Pulmonary artery endothelial cell (primary cell): Measurements from ENCODE around the gene CMSS1. TPM values are rescaled to one million over a fixed set of nuclear protein-coding genes. Genes with fewer than 3 reads are reported as not detected.

Source experiments
- DNase-seq: peaks from one replicate; pipeline ENCODE4 v3.0.0-alpha.2; 2011; ENCODE audit warnings: low read depth, low spot score
- total RNA-seq: library from RNA; depleted of rRNA; stranded (reverse); fragments of >200 nt; gene quantifications from 2 replicates; pipeline ENCODE4 v1.2.3, GENCODE V29; 2014

Gene CMSS1
- total RNA-seq, 1 donor from 2014 or later, result 15.0 TPM

DNA sequence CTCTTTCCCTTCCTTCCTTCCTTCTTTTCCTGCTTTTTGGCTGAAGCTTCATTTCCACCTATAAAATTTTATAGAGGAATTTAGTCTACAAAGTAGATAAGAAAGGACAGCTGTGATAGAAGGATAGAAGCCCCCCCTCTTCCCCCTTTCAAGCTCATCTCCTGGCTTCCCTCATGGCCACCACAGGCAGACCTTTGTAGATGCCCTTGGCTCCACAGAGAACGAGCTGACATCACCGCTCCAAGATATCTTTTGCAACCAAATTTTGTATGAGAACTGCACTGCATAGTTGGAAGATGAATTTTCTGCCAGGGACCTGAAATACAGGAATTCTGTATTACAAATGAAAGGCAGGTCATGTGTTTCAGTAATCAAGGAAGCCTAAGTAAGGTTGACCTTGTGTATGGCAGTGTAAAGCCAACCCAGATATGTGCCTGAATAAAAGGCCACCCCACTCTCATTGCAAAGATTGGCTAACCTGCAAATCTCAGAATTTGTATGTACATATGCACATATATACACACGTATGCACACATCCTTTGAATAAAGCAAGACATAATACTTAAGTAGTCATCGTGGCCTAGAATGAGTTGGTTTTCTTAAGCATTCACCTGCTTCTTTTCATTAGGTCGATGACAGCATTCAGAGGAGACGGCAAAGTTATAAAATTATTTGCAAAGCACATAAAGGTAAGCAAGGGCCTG, 353.7 kb downstream of the CMSS1 start:
- DNase-seq, result no peak

DNA sequence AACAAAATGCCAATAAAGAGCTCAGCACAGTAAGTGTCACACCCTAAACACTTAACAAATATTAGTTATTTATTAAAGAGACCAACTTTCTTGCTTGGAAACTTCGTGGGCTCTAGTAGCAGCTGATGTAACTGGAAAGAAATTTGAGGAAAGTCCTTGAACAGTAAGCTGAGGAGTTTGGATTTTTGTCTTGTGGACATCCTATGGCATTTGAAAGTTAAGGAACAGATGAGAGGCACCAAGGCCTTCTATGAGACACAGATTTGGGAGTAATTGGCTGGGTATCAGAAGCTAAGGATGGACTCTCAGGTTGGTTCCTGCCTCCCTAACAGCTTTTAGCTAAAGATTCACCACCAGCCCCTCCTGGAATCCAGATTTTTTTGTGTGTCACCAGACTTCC, 356.3 kb downstream of the CMSS1 start:
- no peak for DNase-seq

DNA sequence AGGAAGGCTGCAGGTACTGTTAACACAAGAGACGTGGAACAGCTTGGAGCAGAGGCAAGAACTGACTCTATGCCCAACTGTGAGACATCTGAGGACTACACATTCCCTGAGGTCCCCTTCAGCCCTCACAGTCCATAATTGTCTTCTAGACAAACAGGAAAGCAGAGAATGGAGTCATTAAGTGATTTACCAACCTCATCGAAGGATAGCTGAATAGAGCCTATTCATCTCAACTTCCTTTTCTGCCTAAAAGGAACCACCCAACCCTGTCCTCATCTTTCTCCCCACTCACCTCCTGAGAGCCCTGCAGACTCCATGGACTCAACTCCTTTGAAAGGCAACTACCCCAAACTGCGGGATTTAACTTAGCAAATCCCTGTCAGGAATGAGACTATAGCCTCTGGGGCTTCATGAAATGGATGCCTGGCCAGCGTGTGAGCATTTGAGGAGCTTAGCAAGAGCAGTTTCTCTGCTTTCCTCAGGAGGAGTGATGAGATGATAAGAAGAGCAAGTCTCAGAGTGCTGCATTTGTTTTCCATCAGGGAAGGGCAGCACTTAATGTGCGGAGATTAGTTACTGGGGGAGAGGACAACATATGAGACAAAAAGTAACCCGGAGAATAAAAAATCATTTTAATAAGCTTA, 358.1 kb downstream of the CMSS1 start:
- no peak for DNase-seq

DNA sequence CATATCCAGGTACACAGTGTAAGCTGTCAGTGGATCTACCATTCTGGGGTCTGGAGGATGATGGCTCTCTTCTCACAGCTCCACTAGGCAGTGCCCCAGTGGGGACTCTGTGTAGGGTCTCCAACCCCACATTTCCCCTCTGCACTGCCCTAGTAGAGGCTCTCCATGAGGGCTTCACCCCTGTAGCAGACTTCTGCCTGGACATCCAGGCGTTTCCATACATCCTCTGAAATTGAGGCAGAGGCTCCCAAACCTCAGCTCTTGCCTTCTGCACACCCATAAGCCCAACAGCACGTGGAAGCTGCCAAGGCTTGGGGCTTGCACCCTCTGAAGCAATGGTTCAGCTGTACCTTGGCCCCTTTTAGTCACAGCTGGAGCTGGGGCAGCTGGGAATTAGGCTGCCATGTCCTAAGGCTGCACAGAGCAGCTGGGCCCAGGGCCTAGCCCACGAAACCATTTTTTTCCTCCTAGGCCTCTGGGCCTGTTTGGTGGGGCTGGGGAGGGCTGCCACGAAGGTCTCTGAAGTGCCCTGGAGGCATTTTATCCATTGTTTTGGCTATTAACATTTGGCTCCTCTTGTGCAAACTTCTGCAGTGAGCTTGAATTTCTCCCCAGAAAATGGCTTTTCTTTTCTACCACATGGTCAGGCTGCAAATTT, 362.2 kb downstream of the CMSS1 start:
- DNase-seq, result no peak

DNA sequence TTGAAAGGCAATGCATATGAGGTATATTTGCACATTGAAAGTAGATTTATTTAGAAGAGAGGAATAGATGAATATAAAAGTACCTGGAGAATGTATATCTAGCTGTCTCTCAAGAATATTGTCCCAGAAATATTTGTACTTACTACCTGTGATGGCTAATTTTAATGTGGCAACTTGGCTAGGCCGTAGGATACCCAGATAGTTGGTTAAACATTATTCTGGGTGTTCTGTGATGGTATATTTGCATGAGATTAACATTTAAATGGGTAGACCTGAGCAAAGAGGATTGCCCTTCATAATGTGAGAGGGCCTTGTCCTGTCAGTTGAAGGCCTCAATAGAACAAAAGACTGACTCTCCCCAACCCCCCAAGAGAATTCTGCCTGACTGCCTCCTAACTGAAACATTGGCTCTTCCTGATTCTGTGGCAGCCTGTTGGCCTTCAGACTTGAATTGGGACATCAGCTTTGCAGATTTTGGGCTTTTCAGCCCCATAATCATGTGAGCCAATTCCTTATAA, 366.0 kb downstream of the CMSS1 start:
- DNase-seq, result no peak

DNA sequence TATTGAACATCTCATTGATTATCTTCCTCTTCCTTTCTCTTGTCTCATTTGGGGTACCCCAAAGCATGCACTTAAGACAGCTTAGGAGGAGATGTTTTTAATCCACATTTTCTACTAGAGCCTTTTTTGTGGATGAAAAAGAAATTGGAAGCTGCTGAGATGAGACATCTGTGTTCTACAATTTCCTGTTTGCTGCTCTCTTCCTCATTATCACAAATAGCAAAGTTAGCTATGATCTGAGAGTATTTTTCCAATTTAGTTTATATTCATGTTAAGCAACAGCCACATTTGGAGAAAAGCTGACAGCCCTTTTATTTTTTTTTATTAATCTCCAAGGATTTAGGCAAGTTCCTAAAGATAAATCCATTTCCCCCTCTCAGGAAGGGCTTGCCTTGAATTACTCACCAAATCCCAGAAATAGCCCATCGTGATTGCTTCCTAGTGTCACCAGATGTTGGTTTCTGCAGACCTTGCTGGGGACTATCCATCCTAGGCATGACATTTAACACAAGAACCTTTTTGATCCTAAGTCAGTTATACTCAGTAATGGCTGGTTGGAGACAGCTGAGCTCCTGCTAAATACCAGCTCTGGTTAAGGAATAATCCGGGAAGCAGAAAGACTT, 367.4 kb downstream of the CMSS1 start:
- DNase-seq, result no peak

DNA sequence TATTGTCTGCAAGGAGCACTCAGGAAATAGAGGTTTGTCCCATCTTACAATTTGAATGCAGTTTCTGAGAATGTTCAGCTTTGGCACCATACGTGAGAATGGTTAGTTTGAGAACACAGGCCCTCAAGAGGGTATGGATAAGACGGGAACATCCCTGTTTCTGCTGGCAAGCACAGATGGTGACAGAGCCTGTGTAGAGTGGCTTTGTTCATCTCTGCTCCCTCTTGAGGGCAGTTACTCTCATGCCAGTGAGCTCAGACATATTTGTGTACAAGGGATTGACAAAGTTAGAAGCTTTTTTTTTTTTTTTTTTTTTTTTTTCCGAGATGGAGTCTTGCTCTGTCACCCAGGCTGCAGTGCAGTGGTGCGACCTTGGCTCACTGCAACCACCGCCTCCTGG, 368.2 kb downstream of the CMSS1 start:
- DNase-seq, result no peak

DNA sequence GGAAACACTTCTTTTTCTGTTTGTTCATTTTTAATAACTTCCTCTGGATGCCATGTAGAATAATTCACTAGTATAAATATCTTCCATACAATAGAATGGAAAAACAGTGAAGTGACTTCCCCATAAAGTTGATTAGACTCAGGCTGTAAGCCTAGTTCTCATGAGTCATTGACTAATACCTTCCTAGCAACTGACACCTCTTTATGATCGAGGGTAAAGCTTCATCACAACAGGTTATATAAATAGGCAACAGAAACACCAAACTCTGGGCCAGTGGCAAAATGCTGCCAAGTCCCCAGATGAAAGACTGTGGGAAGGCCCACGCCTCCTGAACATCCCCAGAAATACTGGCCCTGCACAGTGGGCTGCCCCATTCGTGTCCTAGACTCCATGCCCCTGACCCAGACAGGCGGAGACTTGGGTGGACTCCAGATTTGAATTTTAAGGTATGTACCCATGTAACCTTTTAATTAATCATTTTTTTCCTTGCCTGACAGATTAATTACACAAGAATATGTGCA, 371.8 kb downstream of the CMSS1 start:
- DNase-seq, result no peak

DNA sequence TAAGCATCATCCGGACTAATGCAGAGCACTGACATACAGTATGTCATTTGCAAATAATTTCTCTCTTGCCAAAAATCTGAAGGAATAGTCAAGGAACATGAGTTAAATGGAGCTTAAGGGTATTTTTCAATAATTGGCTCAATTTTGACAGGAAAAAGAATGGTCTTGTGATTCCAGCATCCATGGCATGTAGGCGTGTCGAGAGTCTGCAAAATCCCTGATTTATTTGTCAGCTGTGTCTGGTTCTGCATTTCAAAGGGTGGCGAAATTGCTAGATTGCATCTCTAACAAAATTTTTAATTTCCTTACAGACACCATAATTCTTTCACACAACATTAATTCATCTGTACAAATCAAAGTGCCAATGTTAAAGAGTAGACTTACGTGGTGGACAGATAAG, 377.7 kb downstream of the CMSS1 start:
- DNase-seq, result no peak

DNA sequence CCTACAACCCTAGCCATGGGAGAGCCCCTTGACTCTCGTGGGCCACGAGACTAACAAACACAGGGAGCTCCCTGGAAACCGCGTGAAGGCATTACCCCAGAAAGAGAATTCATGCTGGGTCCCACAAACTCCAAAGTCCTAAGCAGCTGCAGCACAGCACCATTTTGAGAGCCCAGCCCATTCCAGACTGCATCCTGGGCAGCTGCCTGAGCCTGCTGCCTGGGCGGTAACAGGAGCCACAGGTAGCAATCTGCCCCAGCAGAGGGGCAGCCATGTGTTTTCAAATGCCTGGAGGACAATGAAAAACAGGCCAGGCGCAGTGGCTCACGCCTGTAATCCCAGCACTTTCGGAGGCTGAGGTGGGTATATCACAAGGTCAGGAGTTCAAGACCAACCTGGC, 380.2 kb downstream of the CMSS1 start:
- DNase-seq, result no peak

DNA sequence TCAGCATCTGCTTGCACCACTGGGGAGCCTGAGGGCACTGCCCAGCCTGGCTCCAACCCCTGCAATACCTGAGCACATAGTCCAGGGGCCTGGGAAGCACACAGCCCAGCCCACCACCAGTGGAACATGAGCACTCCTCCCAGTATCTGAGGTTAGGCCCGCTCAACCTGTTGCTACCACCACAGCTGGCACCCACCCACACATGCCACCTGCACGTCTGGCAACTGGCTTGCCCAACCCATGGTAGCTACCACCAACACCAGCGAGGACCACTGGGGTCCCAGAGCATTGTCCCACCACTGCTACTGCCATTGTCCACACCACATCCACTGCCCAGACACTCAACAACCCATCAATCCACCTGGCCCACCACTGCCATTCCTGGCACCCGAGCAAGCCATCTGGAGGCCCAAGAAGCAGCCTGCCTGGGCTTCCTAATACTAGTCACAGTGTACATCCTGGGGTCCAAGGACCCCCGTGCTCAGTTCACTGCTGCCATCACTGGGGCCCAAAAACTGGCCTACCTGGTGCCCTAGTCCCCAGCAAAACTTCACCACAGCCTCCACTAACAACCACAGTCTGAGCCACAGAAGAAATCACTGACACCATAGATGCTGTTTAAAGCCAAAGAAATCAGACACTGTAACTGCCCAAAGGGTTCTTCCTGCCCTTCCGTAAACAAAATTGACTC, 381.1 kb downstream of the CMSS1 start:
- no peak for DNase-seq

DNA sequence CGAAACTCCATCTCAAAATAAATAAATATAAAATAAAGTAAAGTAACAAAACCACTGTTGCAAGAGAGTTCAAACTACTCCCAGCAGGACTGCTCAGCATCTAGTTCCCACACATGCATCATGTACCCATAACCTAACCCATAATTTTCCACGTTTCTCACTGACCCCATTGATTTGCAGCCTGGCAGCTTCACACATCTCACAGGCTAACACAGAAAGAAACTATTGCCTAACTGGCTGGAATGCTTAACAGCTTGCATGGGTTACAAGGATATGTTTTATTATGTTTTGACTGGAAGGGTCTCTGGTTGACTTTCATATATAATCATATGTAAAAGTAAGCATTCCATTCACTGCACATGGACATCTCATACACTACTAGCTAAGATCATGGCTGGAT, 387.5 kb downstream of the CMSS1 start:
- no peak for DNase-seq

DNA sequence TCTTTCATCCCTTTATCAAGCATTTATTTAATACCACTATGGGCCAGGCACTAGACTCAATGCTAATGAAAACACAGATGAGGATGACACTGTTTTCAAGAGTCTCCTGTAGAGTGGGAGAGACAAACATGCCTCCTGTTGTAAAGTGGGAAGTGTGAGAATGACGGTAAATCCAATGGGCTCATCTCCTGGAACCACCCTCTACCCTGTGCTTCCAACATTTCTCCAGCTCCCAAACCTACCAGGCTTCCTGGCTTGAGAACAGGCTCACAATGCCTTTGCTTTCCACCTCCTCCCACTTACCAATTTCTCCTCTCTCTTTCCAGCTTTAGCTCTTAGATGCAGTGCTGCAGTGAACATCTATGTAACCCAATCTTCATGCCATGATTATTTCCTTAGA, 389.0 kb downstream of the CMSS1 start:
- DNase-seq, result no peak

DNA sequence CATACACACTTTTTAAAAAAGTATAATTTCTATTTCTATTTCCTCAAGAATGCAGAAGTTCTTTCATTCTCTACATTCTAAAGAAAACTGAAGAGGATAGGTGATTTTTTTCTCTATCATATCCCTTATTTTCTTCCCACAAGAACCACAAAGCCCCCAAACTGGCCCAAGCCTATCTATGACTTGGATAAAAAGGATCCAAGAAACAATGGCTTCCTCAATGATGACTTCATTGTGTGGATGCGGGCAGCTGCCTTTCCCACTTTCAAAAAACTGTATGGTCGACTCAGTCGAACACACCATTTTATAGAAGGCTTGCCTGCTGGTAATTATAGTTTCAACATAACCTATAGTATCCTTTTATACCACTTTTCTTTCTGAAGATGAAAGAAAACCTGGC, 390.2 kb downstream of the CMSS1 start:
- no peak for DNase-seq

DNA sequence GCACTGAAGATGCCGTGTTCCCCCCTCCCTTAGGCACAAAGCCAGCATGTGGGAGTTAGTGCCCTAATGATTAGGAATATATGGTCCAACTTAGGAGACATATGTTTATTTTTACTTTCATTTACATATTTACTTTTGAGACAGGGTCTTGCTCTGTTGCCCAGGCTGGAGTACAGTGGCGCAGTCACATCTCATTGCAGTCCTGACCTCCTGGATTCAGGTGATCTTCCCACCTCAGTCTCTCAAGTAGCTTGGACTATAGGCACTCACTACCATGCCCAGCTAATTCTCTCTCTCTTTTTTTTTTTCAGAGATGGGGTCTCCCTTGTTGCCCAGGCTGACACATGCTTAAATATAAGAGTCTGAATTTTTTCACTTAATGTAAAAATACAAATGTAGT, 391.5 kb downstream of the CMSS1 start:
- DNase-seq, result no peak

DNA sequence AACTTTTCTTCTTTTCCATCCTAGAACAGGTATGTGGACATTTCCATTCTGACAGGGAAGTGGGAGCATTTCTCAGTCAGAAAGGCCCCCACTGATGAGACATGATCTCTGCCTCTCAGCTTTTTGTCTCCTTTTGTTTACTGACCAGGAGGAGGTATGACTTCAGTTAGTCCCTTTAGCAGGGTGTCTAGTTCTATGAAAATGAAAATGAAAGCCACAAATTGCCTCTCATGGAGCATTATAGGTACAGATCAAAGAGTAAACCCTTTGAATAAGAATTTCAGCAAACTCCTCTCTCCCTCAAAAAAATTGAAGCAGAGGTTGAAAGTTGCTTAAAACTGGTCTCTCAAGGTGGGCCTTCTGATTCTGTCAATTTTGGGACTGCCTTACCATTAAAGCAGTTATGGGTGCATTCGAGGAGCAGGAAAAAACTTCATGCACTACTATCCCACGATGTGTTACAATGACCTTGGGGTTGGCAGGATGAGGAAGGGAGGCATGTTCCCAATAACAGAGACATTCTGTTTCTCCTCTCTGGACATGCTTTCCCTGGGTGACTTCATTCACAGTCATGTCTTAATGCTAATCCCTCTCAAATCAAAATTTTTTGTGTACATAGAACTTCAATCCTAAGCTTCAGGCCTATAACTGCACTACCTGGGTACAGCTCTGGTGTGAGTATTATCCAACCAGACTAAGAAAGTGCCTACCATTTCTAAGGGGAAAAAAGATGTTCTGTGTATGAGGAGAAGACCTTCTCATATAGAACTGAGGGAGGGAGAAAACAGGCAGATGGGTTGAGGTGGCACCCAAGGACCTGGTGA, 392.5 kb downstream of the CMSS1 start:
- no peak for DNase-seq

DNA sequence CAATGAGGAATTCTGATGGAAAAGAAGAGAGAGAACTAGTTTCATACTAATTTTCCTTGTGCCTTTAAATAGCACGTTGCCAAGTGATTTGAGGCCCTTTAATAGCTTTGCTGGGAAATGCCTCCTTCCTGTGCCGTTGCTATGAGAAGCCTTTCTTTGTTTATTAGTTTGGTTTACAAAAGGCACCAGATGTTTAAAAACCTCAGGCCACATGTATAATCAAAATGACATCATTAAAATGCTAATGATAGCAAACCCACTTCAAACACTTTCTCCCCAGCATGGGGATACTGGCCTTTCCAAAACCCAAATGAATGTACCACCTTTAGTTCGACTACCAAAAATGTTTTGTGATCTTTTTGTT, 393.1 kb downstream of the CMSS1 start:
- DNase-seq, result peak; percentile 71

DNA sequence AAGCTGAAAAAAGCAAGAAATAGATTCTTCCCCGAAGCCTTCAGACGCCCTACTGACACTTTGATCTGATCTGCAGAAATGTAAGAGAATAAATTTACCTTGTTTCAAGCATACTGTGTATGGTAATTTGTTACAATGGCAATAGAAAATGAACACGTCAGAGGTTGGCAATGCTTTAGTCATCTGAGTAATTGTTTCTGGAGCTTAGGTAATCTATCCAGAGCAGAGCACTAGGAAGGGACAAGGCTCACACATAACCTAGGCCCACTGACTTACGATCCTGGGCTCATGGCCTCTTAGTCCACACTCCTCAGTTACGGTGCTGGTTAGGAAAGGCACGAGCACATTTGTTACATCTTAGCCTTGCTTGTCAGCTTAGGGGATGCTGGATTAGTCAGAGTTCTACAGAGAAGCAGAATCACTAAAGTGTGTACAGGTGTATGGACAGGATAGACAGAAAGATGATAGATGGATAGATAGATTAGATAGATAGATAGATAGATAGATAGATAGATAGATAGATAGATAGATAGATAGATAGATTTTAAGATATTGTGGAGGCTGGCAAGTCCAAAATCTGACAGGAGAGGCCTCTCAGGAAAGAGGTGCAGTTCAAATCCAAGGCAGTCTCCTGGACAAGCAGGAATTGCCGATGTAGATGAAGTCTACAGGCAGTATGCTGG, 396.4 kb downstream of the CMSS1 start:
- no peak for DNase-seq

DNA sequence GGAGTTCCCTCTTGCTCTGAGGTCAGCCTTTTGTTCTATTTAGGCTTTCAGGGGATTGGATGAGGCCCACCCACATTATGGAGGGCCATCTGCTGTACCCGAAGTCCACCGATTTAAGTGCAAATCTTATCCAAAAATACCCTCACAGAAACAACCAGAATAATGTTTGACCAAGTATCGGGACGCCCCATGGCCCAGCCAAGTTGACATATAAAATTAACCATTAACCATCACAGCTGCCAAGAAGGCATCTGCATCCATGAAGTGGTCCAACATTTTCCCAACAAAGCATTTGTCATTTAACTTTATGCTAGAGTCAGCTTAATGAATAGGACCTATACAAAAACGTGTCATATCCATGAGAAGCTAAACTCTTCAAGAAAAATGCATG, 396.9 kb downstream of the CMSS1 start:
- DNase-seq, result no peak

DNA sequence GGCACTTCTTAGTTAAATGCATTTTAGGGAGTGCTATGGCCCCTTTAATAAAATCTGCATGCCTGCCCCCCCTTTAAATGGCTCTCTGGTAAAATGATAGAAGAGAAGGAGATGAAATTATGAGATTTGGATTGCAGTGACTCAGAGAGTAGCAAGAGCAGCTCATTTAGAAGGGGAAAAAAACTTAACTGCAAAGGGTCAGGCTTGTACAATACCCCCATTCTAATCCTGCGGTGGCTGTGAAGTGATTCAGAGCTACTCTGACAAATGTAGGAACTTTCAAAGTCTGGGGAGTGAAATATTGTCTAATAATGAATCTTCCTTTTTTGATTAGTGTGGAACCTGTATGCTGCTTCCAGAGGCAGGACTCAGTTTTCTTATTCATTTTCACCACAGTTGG, 399.1 kb downstream of the CMSS1 start:
- no peak for DNase-seq
